HepG2 (cell line): Measurements from ENCODE around the gene RBP5.

Experiments used
- BATF2 ChIP-seq: sonication (generic); formaldehyde crosslinking; IDR thresholded peaks from 2 replicates; pipeline ENCODE4 v1.8.0; 2022; ENCODE audit warnings: mild to moderate bottlenecking, missing genetic modification reagents, moderate library complexity
- FOXK2 ChIP-seq: fragments of 450-650 bp; IDR thresholded peaks from 2 replicates; pipeline ENCODE4 v1.6.1; 2016
- MXD4 ChIP-seq: IDR thresholded peaks from 2 replicates; pipeline ENCODE4 v1.6.1; 2016; ENCODE audit warnings: mild to moderate bottlenecking, missing biosample characterization, missing genetic modification reagents
- RAD21 ChIP-seq: fragments of 450-650 bp; formaldehyde crosslinking; IDR thresholded peaks from 2 replicates; pipeline ENCODE4 v1.5.0; 2020; ENCODE audit warnings: mild to moderate bottlenecking
- REXO4 ChIP-seq: sonication (generic); formaldehyde crosslinking; IDR thresholded peaks from 2 replicates; pipeline ENCODE4 v1.8.0; 2022; ENCODE audit warnings: missing genetic modification reagents, mild to moderate bottlenecking, borderline replicate concordance
- SIN3A ChIP-seq: IDR thresholded peaks from 2 replicates; pipeline ENCODE4 v1.6.1; 2011; ENCODE audit warnings: low read depth, mild to moderate bottlenecking, control low read depth, low read length, borderline replicate concordance
- TCF7L2 ChIP-seq: IDR thresholded peaks from 2 replicates; pipeline ENCODE4 v1.6.1; 2011; ENCODE audit warnings: mild to moderate bottlenecking, low read depth, low read length, moderate library complexity
- ZNF256 ChIP-seq: sonication (generic); formaldehyde crosslinking; conservative IDR thresholded peaks from 2 replicates; pipeline ENCODE4 v1.4.0; 2020; ENCODE audit warnings: missing genetic modification reagents
- ZNF431 ChIP-seq: sonication (generic); formaldehyde crosslinking; IDR thresholded peaks from 2 replicates; pipeline ENCODE4 v1.9.0; 2022; ENCODE audit warnings: missing genetic modification reagents, low read depth, mild to moderate bottlenecking, borderline replicate concordance
- ZNF672 ChIP-seq: sonication (generic); formaldehyde crosslinking; IDR thresholded peaks from 2 replicates; pipeline ENCODE4 v1.8.1; 2022; ENCODE audit warnings: missing genetic modification reagents
- TF ChIP-seq, protein P1 (sequence below): sonication (generic); formaldehyde crosslinking; IDR thresholded peaks from 2 replicates; pipeline ENCODE4 v1.5.0; 2020; ENCODE audit warnings: mild to moderate bottlenecking, missing genetic modification reagents, moderate library complexity
- TF ChIP-seq, protein P2 (sequence below): sonication (generic); formaldehyde crosslinking; IDR thresholded peaks from 2 replicates; pipeline ENCODE4 v1.4.0; 2020; ENCODE audit warnings: missing genetic modification reagents, borderline replicate concordance

GRCh38 chr12:7075939-7076338, 52.8 kb downstream of the RBP5 start:
- TF ChIP-seq RAD21 (CRISPR knock-in tag), result no peak
- no peak for TF ChIP-seq MXD4 (CRISPR knock-in tag)
- no peak for TF ChIP-seq SIN3A
- TF ChIP-seq REXO4 (CRISPR knock-in tag), result no peak
- TF ChIP-seq BATF2 (CRISPR knock-in tag), result no peak
- TF ChIP-seq, protein P1, sequence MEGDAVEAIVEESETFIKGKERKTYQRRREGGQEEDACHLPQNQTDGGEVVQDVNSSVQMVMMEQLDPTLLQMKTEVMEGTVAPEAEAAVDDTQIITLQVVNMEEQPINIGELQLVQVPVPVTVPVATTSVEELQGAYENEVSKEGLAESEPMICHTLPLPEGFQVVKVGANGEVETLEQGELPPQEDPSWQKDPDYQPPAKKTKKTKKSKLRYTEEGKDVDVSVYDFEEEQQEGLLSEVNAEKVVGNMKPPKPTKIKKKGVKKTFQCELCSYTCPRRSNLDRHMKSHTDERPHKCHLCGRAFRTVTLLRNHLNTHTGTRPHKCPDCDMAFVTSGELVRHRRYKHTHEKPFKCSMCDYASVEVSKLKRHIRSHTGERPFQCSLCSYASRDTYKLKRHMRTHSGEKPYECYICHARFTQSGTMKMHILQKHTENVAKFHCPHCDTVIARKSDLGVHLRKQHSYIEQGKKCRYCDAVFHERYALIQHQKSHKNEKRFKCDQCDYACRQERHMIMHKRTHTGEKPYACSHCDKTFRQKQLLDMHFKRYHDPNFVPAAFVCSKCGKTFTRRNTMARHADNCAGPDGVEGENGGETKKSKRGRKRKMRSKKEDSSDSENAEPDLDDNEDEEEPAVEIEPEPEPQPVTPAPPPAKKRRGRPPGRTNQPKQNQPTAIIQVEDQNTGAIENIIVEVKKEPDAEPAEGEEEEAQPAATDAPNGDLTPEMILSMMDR (CRISPR knock-in tag), result no peak
- no peak for TF ChIP-seq ZNF431 (CRISPR knock-in tag)
- TF ChIP-seq, protein P2, sequence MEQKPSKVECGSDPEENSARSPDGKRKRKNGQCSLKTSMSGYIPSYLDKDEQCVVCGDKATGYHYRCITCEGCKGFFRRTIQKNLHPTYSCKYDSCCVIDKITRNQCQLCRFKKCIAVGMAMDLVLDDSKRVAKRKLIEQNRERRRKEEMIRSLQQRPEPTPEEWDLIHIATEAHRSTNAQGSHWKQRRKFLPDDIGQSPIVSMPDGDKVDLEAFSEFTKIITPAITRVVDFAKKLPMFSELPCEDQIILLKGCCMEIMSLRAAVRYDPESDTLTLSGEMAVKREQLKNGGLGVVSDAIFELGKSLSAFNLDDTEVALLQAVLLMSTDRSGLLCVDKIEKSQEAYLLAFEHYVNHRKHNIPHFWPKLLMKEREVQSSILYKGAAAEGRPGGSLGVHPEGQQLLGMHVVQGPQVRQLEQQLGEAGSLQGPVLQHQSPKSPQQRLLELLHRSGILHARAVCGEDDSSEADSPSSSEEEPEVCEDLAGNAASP (CRISPR knock-in tag), result no peak
- no peak for TF ChIP-seq FOXK2
- no peak for TF ChIP-seq ZNF256
- no peak for TF ChIP-seq TCF7L2
- TF ChIP-seq ZNF672, result no peak
